Activated naive CD4-positive, alpha-beta T cell treated with anti-CD3 and anti-CD28 coated beads for 36 hours (primary cell): ENCODE results near the gene VPS37B. TPM values are rescaled to one million over a fixed set of nuclear protein-coding genes. Genes with fewer than 3 reads are reported as not detected.

Experiments
- CTCF ChIA-PET: fragments of 350-600 bp; sonication (Branson Sonifier 250); formaldehyde crosslinking; loops from one replicate; lab custom pipeline; 2021; ENCODE audit warnings: antibody characterized with exemption; lab: Charles Lee
- DNase-seq: peaks from one replicate; pipeline ENCODE4 v3.0.0-alpha.2; 2020
- H3K27ac Mint-ChIP-seq: one replicate; pipeline ENCODE4 v1.8.0; 2021; ENCODE audit warnings: mild to moderate bottlenecking, mixed read lengths
- H3K27me3 Mint-ChIP-seq: one replicate; pipeline ENCODE4 v1.8.0; 2021; ENCODE audit warnings: low read depth, mixed read lengths
- H3K36me3 Mint-ChIP-seq: one replicate; pipeline ENCODE4 v1.8.0; 2021; ENCODE audit warnings: low read depth, mixed read lengths
- H3K4me1 Mint-ChIP-seq: one replicate; pipeline ENCODE4 v1.8.0; 2021; ENCODE audit warnings: low read depth, mixed read lengths
- H3K4me3 Mint-ChIP-seq: one replicate; pipeline ENCODE4 v1.8.0; 2021; ENCODE audit warnings: mild to moderate bottlenecking, moderate library complexity, mixed read lengths
- H3K9me3 Mint-ChIP-seq: one replicate; pipeline ENCODE4 v1.8.0; 2021; ENCODE audit warnings: mixed read lengths
- intact Hi-C: fragments of 100-400 bp; cut with micrococcal nuclease; formaldehyde crosslinking; loops from one replicate; pipeline ENCODE4 v1.15.1; 2023
- total RNA-seq, 2 experiments: library from RNA; stranded (reverse); gene quantifications; one replicate each; pipeline ENCODE4 v1.2.3, GENCODE V29; 2021

The VPS37B gene
- total RNA-seq, 2 experiments from 2014 or later: 15.6 TPM

DNA sequence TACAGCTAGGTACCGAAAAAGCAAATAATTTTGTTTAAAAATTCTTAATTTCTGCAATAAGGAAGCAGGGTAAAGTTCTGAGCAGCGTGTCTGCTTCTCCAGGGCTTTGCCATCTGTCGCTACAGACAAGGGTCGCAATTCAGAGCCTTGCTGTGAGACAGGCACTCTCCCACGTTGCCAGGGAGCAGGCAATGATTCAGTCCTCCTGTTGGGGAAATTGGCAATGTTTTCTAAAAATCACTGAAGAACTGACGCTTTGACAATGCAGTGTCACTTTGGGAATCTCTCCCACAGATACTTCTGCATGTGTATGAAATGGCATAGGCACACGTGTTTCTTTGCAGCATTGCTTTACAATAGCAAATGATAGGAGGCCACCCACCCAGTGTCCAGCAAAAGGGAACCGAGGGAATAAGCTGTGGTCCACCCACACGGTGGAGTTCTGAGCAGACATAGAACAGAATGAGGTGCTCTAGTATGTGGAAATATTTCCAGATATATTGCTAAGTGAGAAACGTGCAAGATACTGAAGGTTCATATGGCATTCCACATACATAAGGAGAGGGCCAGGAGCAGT lies 76.6 kb downstream of the VPS37B start:
- Mint-ChIP-seq H3K4me3 (no peak overlapping the region), H3K27ac (no peak overlapping the region), H3K27me3 (no peaks in the 10 kb centered on the region), H3K4me1 (no peaks in the 10 kb centered on the region), H3K36me3 (no peaks in the 10 kb centered on the region), H3K9me3 (no peaks in the 10 kb centered on the region)
- intact Hi-C loops: no loop called here
- CTCF ChIA-PET: interaction anchor here (1.0 kb wide), 1 partner anchor 45 kb away, joined by 3 read pairs; no protein-coding TSS in a partner anchor
- no peak for DNase-seq

Other genes with a start within 250 kb of the VPS37B start
- gene HCAR2, start 192.8 kb downstream of the VPS37B start, total RNA-seq: not detected
- not detected for gene HCAR3, start 179.3 kb downstream of the VPS37B start, total RNA-seq
- gene HCAR1, start 165.3 kb downstream of the VPS37B start, total RNA-seq: under 1 TPM; 0.91 to 0.99 TPM
- 10 to 100 TPM; 47.9 to 52.4 TPM for gene DENR, start 143.3 kb downstream of the VPS37B start, total RNA-seq
- gene CCDC62, start 121.6 kb downstream of the VPS37B start, total RNA-seq: under 1 TPM; 0.67 to 0.79 TPM
- 10 to 100 TPM; 18.5 to 21.2 TPM for gene HIP1R, start 60.7 kb downstream of the VPS37B start, total RNA-seq
- gene ABCB9, start 70.3 kb upstream of the VPS37B start, total RNA-seq: 1 to 10 TPM; 5.1 to 5.9 TPM
- gene OGFOD2, start 79.1 kb upstream of the VPS37B start, total RNA-seq: 10 to 100 TPM; 26.8 to 27.7 TPM
- gene ARL6IP4, start 84.6 kb upstream of the VPS37B start, total RNA-seq: 100 to 1,000 TPM; 159 to 177 TPM